GM12891 (cell line): Measurements from ENCODE around the gene CANT1.
A peak's percentile ranks its signal among the peaks of the same experiment; 100 is the strongest.

Source experiments
- DNase-seq: peaks from one replicate; pipeline ENCODE4 v3.0.0; 2011; ENCODE audit warnings: low spot score; ENCODE audit not compliant: insufficient read length
- FAIRE-seq: peaks from 2 replicates; lab custom pipeline; 2011; peaks lifted over from hg19 to GRCh38; lab: Jason Lieb, UNC
- PAX5 ChIP-seq: IDR thresholded peaks from 2 replicates; pipeline ENCODE4 v1.6.1; 2011; ENCODE audit warnings: low read length, moderate library complexity, mild to moderate bottlenecking; ENCODE audit not compliant: insufficient read depth, severe bottlenecking
- POLR2A ChIP-seq: IDR thresholded peaks from 2 replicates; pipeline ENCODE4 v1.6.1; 2011; ENCODE audit warnings: low read depth, low read length, control low read depth
- POLR2AphosphoS5 ChIP-seq: IDR thresholded peaks from 2 replicates; pipeline ENCODE4 v1.6.1; 2011; ENCODE audit warnings: low read depth, low read length, control low read depth
- POU2F2 ChIP-seq: IDR thresholded peaks from 2 replicates; pipeline ENCODE4 v1.6.1; 2011; ENCODE audit warnings: low read depth, mild to moderate bottlenecking, control low read depth, low read length, moderate library complexity
- SPI1 ChIP-seq: IDR thresholded peaks from 2 replicates; pipeline ENCODE4 v1.6.1; 2011; ENCODE audit warnings: low read depth, low read length, control low read depth
- TAF1 ChIP-seq: IDR thresholded peaks from 2 replicates; pipeline ENCODE4 v1.6.1; 2011; ENCODE audit warnings: low read depth, low read length, control low read depth

Gene CANT1

DNA sequence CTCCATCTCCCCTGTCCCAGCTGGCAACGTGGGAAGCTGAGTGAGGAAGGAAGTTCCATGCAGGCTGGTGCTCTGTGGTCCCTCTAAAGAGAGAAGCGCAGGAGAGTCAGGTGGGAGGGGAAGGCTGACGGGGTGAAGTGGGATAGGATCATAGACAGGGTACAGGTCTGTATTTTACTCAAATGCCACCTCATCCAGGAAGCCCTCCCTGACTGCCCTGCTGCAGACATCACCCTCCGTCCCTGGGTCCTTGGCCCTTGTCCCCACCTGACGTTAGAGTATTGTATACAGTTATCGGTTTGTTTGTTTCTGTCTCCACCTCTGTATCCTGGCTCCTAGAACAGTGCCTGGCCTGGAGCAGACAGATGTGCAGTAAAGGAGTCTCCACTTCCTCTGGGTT lies 11.7 kb downstream of the CANT1 start:
- DNase-seq (no peak), FAIRE-seq (no peak)
- TF ChIP-seq SPI1: no peak
- no peak for TF ChIP-seq POLR2A
- TF ChIP-seq POLR2AphosphoS5: no peak
- TF ChIP-seq TAF1: no peak
- no peak for TF ChIP-seq PAX5
- TF ChIP-seq POU2F2: no peak

DNA sequence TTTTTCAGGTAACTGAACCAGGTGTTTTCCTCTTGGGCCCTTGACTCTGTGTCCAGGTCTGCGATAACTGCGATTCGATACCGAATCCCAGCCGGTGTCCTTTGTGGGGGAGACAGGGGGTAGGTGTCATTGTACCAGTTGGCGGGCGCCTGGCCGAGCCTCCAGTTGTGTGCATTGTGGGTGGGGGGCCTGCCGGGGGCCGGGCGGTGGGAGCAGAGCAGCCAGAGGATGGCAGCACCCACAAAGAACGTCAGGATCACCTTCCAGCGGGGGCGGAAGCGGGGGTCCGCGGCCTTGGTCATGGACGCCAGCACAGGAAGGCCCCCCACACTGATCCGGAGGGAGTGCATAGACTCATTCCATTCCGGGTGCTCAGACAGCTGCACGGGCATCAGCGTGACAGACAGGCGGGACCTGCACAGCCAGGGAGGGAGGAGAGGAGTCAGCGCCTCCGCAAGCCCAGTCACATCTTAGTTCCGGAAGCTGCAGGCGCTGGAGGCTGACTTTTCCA lies 12.3 kb downstream of the CANT1 start:
- FAIRE-seq (no peak), DNase-seq (no peak)
- TF ChIP-seq PAX5: no peak
- no peak for TF ChIP-seq POLR2A
- no peak for TF ChIP-seq POU2F2
- TF ChIP-seq SPI1: no peak
- TF ChIP-seq TAF1: no peak

- no peak for FAIRE-seq
- TF ChIP-seq POU2F2 (no peak), SPI1 (no peak), POLR2A (no peak), POLR2AphosphoS5 (no peak), PAX5 (no peak), TAF1 (no peak)
Measured at GRCh38 chr17:78996781-78997201, 12.8 kb downstream of the CANT1 start.

DNA sequence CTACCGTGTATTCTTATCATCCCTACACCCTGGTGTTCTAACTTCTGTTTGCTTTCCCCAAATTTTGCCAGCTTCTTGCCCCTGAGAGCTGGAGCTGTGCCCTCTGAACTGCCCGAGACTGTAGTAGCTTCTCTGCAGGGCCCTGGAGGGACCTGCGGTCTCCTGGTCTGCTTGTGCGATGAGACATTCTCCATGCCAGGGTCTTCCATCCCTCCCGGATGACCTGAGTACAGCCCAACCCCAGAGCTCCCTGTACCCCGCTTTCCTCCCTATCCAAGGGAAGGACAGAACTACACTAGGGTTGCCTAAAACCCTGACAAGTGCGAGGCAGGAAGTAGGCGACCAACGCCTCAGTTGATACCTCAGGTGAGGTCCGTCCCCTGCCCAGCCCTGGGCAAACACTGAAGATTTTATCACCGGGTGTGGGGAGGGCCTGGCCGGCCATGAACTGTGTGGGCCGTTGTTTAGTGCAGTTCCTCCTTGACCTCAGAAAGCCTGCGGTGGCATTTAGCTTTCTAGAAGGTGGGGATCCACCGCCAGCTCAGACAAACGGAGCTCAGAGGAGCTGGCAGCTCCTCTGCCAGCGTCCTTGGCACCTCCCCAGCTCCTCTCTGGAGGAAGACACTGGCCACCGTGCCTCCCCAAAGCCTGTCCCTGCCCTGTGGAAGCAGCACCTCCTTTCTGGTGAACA lies 13.7 kb downstream of the CANT1 start:
- no peak for FAIRE-seq
- TF ChIP-seq SPI1 (no peak), TAF1 (no peak), POLR2A (no peak), POU2F2 (no peak), PAX5 (no peak), POLR2AphosphoS5 (no peak)
- peak; percentile 9 for DNase-seq

More at GRCh38 chr17:78996781-78997201, 12.8 kb downstream of the CANT1 start:
- DNase-seq: peak; percentile 8

- FAIRE-seq: no peak
- peak; percentile 13 for DNase-seq
Measured at GRCh38 chr17:78995022-78995760, 14.4 kb downstream of the CANT1 start.

GRCh38 chr17:78993981-78994671 lies 15.4 kb downstream of the CANT1 start:
- TF ChIP-seq POU2F2 (no peak), POLR2A (no peak), TAF1 (no peak), POLR2AphosphoS5 (no peak), PAX5 (no peak), SPI1 (no peak)
- FAIRE-seq: no peak
- DNase-seq: peak; percentile 20

More at GRCh38 chr17:78995022-78995760, 14.4 kb downstream of the CANT1 start:
- no peak for TF ChIP-seq TAF1
- no peak for TF ChIP-seq SPI1
- TF ChIP-seq POU2F2: no peak
- no peak for TF ChIP-seq POLR2A
- no peak for TF ChIP-seq PAX5
- TF ChIP-seq POLR2AphosphoS5: no peak

DNA sequence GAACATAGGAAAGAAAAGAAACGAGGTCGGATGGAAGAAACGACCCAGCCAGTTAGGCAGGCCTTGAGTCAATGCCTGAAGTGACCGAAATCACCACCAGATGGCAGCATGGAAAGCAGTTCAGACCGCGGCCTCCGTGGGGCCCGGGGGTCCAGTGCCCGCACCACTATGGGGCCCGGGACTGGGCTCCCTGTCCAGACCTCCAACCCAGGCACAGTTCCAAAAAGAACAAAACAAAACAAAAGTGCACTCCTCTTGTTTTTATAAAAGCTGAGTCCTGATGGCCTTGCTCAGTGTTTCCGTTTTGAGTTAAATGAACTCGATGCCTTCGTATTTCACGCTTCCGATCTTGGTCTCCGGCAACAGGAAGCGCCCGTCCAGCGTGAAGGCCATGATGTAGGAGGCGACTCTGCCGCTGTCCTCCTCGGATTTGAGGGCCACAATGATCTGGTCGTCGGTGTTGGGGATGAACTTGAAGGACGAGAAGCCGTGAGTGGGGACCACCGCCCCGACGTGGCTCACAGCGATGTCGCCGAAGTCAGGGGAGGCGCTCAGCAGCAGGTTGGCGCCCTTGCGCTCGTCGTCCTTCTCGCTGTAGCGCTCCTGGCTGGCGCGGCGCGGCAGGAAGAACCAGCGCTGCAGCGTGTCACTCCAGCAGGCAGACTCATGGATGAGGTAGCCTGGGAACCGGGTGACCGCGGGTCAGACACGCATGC lies 16.2 kb downstream of the CANT1 start:
- TF ChIP-seq POU2F2 (no peak), POLR2A (no peak), PAX5 (no peak), TAF1 (no peak)
- FAIRE-seq (peak; percentile 78), DNase-seq (peak; percentile 76)

DNA sequence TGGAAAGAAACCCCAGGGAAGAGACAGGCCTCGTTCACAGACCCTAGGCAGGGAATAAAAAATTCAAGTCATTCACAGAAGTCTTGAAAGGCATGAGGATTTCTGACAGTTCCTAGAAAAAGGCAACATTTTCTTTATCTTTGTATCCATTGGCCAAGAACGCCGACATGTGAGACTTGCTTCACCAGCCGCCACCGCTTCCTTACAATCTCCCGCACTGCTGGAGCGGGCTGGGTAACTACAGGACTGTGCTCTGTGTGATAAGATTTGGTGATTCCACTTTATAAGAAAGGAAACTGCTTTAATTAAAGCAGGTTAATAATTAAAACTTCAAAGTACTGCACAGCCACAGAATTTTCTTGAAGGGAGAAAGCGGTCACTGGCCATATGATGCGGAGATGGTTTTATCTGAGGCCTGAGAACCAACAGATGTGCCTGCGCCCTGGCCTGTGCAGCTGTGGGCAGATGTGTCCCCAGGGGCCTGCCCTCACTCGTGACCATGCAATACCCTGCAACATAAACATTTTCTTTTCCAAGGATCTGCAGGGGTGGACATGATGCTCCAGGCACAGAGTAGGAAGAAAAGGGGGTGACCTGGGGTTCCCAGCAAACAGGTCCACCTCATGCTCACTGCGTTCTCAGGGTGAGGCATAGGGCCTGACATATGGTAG lies 16.9 kb downstream of the CANT1 start:
- FAIRE-seq (no peak), DNase-seq (no peak)
- TF ChIP-seq POU2F2 (no peak), POLR2A (no peak), SPI1 (no peak), TAF1 (no peak), POLR2AphosphoS5 (no peak), PAX5 (no peak)
